ENCODE measurements around the gene MSGN1.

Gene MSGN1

DNA sequence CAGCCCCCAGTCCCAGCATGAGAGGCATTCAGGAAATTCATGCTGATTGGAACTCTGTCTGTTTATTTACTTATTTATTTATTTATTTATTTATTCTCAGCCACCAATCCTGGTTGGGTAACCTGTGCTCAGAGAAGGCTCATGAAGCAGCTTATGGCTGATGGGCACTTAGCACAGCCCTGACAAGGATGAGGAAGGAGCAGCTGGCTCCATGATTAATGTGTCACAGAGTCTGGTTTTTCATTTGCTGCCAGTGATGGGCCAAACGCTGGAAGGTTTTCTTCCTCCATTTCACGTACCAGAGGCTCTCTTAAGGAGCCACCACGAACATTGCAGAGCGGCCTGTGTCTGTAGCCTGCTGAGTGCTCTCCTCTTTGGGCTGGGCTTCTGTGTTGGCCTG lies 33.9 kb downstream of the MSGN1 start:
- no peak for DNase-seq

- no peak for DNase-seq
These were observed 35.7 kb downstream of the MSGN1 start for GRCh38 chr2:17851731-17852585.

DNA sequence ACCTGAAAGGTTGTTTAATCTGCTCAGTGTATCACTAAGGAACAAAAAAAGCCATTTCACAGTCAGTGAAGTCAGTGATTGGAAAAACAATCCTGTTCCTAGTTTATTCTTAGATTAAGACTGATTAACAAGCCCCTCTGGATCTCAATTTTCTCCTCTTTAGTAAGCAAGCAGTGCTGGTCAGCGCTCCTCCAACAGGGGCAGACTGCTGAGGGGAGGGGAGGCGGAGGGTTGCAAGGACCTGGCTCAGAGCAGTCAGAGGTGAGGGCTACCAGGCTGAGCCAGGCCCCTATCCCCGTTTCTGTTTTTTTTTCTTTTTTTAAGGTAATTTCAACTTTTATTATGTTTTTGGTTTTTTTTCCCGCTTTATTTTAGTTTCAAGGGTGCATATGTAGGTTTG lies 37.5 kb downstream of the MSGN1 start:
- no peak for DNase-seq

- DNase-seq, result no peak
These were observed 40.8 kb downstream of the MSGN1 start for GRCh38 chr2:17857021-17857420.

DNA sequence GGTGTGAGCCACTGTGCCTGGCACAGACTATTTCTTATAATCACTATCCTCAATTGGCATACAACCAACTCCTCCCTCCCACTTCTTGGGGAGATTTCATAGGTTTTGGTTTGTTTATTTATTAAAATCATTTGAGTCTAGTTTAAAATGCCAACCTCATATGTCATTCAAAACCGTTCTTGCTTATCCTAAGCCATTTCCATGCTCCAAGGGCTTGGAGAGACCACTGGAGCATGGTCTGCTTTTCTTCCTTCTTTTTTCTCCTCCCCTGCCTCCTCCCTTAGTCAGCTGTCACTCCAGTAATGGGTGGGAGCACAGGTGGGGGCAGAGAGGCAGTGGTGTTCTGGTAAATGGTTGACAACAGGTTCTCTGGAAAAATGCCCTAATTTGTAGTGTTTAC lies 41.8 kb downstream of the MSGN1 start:
- DNase-seq, result no peak

DNA sequence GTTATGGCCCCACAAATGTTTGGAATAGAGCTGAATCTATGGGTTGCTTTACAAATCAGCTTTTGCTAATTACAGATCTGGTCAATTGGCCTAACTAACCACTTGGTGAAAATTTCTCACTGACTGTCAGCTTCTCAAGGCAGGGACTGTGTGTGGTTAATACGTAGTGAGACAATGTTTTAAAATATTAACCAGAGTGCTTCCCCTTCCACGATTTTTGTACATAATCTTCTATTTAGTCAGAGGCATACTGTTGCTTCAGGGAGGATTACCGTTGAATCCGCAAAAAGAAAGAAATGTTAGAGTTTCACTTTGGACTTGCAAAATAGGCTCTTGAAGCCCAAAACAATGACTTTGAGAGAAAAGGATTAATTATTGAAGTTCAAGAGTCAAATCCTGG lies 47.3 kb downstream of the MSGN1 start:
- DNase-seq, result no peak

DNA sequence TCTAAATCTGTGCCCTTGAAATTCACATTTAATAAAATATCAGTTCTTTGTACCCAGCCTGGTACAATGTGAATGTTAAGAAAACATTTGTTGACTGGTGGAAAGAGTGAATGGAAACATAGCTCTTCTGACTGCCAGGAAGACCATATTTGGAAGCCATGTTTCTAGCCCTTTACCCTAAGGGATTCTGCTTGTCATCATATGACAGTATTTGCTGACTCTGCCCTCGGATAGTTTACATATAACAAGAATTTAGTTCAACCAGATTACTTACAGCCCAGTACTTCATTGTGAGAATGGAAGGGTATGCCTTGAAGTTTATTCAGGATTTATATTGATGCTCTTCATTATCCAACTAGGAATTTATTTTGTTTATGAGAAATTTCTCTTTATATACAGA lies 48.4 kb downstream of the MSGN1 start:
- no peak for DNase-seq

GRCh38 chr2:17867133-17867532 lies 50.9 kb downstream of the MSGN1 start:
- DNase-seq, result no peak
